Muscle of leg (tissue), 9 donors: ENCODE data around the gene PLEKHM2. TPM values are rescaled to one million over a fixed set of nuclear protein-coding genes. Genes with fewer than 3 reads are reported as not detected.

Experiments used
- polyA plus RNA-seq, 8 donors: library from polyadenylated mRNA; unstranded; fragments of 120-200 nt; gene quantifications; one replicate each; pipeline versions ENCODE4 v1.2.1 to v1.2.3, GENCODE V29; 2013; ENCODE audit warnings: inconsistent platforms in 1 of 8, low replicate concordance in 1 of 8; ENCODE audit not compliant: insufficient read length in 8 of 8, insufficient read depth in 1 of 8
- total RNA-seq: library from RNA; stranded (reverse); fragments of 120-200 nt; gene quantifications from one replicate; pipeline ENCODE4 v1.2.4, GENCODE V29; 2013

The PLEKHM2 gene
- total and polyA plus RNA-seq, 9 donors: 29.9 to 55.6 (median 50.2) TPM

Other genes starting within 250 kb of the PLEKHM2 start
- 0.13 TPM for gene CTRC, start 245.9 kb upstream of the PLEKHM2 start, total RNA-seq
- gene CTRC, start 245.9 kb upstream of the PLEKHM2 start, polyA plus RNA-seq: 1 to 10 TPM in 2 of 8 donors, under 1 TPM in 6; 0.07 to 2.2 (median 0.46) TPM
- 0.13 TPM for gene CELA2A, start 227.6 kb upstream of the PLEKHM2 start, total RNA-seq
- under 1 TPM in 3 of 8 donors, not detected in 5; 0.37 to 0.40 (median 0.38) TPM for gene CELA2A, start 227.6 kb upstream of the PLEKHM2 start, polyA plus RNA-seq
- 2.7 TPM for gene CELA2B, start 208.2 kb upstream of the PLEKHM2 start, total RNA-seq
- gene CELA2B, start 208.2 kb upstream of the PLEKHM2 start, polyA plus RNA-seq: 1 to 10 TPM; 2.2 to 5.7 (median 3.6) TPM
- gene CASP9, start 160.1 kb upstream of the PLEKHM2 start, total RNA-seq: 9.4 TPM
- gene CASP9, start 160.1 kb upstream of the PLEKHM2 start, polyA plus RNA-seq: 10 to 100 TPM; 15.1 to 21.4 (median 18.5) TPM
- gene DNAJC16, start 157.5 kb upstream of the PLEKHM2 start, total RNA-seq: 10.7 TPM
- 10 to 100 TPM; 10.6 to 16.5 (median 13.1) TPM for gene DNAJC16, start 157.5 kb upstream of the PLEKHM2 start, polyA plus RNA-seq
- 4.3 TPM for gene AGMAT, start 99.3 kb upstream of the PLEKHM2 start, total RNA-seq
- 1 to 10 TPM; 1.4 to 5.1 (median 2.6) TPM for gene AGMAT, start 99.3 kb upstream of the PLEKHM2 start, polyA plus RNA-seq
- 20.6 TPM for gene DDI2, start 66.9 kb upstream of the PLEKHM2 start, total RNA-seq
- gene DDI2, start 66.9 kb upstream of the PLEKHM2 start, polyA plus RNA-seq: 10 to 100 TPM; 12.3 to 24.1 (median 18.2) TPM
- 5.8 TPM for gene SLC25A34, start 51.9 kb downstream of the PLEKHM2 start, total RNA-seq
- gene SLC25A34, start 51.9 kb downstream of the PLEKHM2 start, polyA plus RNA-seq: 1 to 10 TPM; 3.6 to 7.4 (median 5.7) TPM
- not detected for gene TMEM82, start 58.2 kb downstream of the PLEKHM2 start, total RNA-seq
- gene TMEM82, start 58.2 kb downstream of the PLEKHM2 start, polyA plus RNA-seq: 1 to 10 TPM in 1 of 8 donors, under 1 TPM in 1, not detected in 6; 0.17 to 1.4 TPM
- gene FBLIM1, start 74.5 kb downstream of the PLEKHM2 start, total RNA-seq: 17.3 TPM
- 10 to 100 TPM; 19.3 to 41.4 (median 27.4) TPM for gene FBLIM1, start 74.5 kb downstream of the PLEKHM2 start, polyA plus RNA-seq
- gene UQCRHL, start 123.3 kb downstream of the PLEKHM2 start, total RNA-seq: 8.6 TPM
- 1 to 10 TPM in 4 of 8 donors, under 1 TPM in 4; 0.52 to 2.2 (median 1.1) TPM for gene UQCRHL, start 123.3 kb downstream of the PLEKHM2 start, polyA plus RNA-seq
- 22.8 TPM for gene SPEN, start 163.4 kb downstream of the PLEKHM2 start, total RNA-seq
- gene SPEN, start 163.4 kb downstream of the PLEKHM2 start, polyA plus RNA-seq: 10 to 100 TPM; 30.6 to 44.3 (median 35.5) TPM